ENCODE measurements around the gene CACNA1I. TPM values are rescaled to one million over a fixed set of nuclear protein-coding genes. Genes with fewer than 3 reads are reported as not detected.

CACNA1I gene
- total RNA-seq, 4 donors from 2014 or later, result under 0.01 to 0.39 (median 0.33) TPM; not detected in 1

DNA sequence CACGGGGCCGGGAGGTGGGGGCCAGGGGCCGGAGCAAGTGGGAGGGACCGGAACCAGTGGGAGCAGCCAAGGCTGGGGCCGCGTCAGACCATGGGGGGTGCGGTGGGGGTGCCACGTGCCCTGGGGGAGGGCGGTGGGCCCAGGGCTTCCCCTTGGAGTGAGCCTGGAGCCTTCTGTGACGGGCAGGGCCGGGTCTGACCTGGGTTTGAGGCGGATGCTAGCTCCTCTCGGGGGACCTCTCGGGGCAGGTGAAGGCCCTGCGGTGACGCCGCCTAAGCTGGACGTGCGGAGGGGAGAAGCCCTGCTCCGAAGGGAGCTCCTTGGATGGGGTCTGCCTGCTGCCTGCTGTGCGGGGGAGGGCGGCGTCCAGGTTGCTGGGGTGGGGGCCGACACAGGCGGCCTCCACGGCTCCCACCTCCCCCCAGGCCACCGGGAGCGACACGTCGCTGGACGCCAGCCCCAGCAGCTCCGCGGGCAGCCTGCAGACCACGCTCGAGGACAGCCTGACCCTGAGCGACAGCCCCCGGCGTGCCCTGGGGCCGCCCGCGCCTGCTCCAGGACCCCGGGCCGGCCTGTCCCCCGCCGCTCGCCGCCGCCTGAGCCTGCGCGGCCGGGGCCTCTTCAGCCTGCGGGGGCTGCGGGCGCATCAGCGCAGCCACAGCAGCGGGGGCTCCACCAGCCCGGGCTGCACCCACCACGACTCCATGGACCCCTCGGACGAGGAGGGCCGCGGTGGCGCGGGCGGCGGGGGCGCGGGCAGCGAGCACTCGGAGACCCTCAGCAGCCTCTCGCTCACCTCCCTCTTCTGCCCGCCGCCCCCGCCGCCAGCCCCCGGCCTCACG lies 115.0 kb downstream of the CACNA1I start:
- no peak for DNase-seq (ENCODE audit: extremely low spot score)
- H3K36me3 ChIP-seq, result no peaks in the 10 kb centered on the region
- H3K27me3 ChIP-seq, result peaks cover 0 to 95% (median 17%) of the 10 kb centered on the region in 4 donors
- WGBS, result 37% methylated on average over 9 of the region's 77 CpGs
- H3K27ac ChIP-seq (replicated peaks in 1 of 4), result no peak overlapping the region
- peak overlapping the region in 2 of 4 donors; percentile 1 to 7 for H3K4me3 ChIP-seq
- TF ChIP-seq POLR2AphosphoS5 (IDR thresholded peaks at IDR 0.05), result no peak
- TF ChIP-seq, protein P1, sequence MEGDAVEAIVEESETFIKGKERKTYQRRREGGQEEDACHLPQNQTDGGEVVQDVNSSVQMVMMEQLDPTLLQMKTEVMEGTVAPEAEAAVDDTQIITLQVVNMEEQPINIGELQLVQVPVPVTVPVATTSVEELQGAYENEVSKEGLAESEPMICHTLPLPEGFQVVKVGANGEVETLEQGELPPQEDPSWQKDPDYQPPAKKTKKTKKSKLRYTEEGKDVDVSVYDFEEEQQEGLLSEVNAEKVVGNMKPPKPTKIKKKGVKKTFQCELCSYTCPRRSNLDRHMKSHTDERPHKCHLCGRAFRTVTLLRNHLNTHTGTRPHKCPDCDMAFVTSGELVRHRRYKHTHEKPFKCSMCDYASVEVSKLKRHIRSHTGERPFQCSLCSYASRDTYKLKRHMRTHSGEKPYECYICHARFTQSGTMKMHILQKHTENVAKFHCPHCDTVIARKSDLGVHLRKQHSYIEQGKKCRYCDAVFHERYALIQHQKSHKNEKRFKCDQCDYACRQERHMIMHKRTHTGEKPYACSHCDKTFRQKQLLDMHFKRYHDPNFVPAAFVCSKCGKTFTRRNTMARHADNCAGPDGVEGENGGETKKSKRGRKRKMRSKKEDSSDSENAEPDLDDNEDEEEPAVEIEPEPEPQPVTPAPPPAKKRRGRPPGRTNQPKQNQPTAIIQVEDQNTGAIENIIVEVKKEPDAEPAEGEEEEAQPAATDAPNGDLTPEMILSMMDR (IDR thresholded peaks at IDR 0.05), result no peak
- no peak for TF ChIP-seq POLR2A (IDR thresholded peaks at IDR 0.05; ENCODE audit: low read depth)
- no peak for TF ChIP-seq EP300 (IDR thresholded peaks at IDR 0.05)
- peaks cover 0 to 13% (median 10%) of the 10 kb centered on the region in 4 donors for H3K4me1 ChIP-seq
- intact Hi-C loops (cut with DNase I), result no loop called here
- H3K9me3 ChIP-seq, result no peaks in the 10 kb centered on the region

DNA sequence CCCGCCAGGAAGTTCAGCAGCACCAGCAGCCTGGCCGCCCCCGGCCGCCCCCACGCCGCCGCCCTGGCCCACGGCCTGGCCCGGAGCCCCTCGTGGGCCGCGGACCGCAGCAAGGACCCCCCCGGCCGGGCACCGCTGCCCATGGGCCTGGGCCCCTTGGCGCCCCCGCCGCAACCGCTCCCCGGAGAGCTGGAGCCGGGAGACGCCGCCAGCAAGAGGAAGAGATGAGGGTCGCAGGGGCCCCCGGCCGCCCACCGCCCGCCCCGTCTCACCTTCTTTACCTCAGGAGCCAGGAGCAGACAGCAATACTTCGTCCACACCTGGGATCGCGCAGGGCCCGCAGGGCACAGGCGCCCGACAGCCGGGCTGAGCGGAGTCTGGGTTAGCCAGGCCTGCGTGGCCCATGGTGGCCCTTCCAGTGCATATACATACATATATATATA lies 115.6 kb downstream of the CACNA1I start:
- TF ChIP-seq POLR2A (IDR thresholded peaks at IDR 0.05; ENCODE audit: low read depth) (no peak), EP300 (IDR thresholded peaks at IDR 0.05) (no peak), POLR2AphosphoS5 (IDR thresholded peaks at IDR 0.05) (no peak)
- TF ChIP-seq, protein P1 (IDR thresholded peaks at IDR 0.05), result no peak

DNA sequence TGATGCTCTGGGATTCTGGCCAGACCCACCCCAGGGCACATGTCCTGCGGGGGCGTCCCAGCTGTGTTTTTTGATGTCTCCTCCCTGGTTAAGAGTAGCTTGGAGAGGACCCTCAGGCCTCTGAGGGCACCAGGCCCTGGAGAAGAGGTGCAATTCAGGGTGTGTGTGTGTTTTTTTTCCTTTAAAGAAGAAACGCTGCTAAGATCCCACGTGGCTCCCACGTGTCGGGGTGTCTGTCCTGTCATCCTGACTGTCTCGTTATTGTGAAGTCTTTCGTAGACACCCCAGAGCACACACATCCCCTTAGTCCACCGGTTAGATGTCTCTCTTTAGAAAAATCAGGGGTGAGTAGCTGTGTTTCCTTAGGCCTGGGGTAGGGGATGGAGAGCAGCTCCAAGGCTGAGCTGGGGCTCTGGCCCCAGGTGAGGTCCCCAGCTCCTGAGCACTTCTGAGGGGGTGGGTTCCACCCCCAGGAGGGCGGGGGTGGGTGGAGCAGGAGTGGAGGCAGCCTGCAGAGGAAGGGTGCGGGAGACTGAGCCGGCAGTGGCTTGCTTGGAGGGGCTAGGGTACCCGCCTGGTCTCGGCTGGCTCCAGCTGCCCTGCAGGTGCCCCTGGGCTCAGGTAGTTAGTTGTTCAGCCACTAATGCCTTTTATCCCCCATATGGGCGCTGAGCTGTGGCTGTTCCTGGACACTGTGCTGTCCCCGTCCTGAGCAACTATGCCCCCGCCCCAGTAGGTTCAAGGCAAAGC lies 116.4 kb downstream of the CACNA1I start:
- TF ChIP-seq POLR2A (IDR thresholded peaks at IDR 0.05; ENCODE audit: low read depth) (no peak), EP300 (IDR thresholded peaks at IDR 0.05) (no peak)
- TF ChIP-seq, protein P1 (IDR thresholded peaks at IDR 0.05), result no peak
- WGBS, result 90% methylated on average over 14 of the region's 17 CpGs
- H3K36me3 ChIP-seq, result no peaks in the 10 kb centered on the region
- H3K4me3 ChIP-seq, result no peak overlapping the region
- H3K9me3 ChIP-seq, result no peaks in the 10 kb centered on the region
- H3K27ac ChIP-seq (replicated peaks in 1 of 4), result no peak overlapping the region
- intact Hi-C loops (cut with DNase I), result no loop called here
- peaks cover 0 to 97% (median 24%) of the 10 kb centered on the region in 4 donors for H3K27me3 ChIP-seq
- no peak for DNase-seq (ENCODE audit: extremely low spot score)
- H3K4me1 ChIP-seq, result peaks cover 0 to 19% (median 13%) of the 10 kb centered on the region in 4 donors

More for the DNA sequence above, 115.6 kb downstream of the CACNA1I start:
- no peaks in the 10 kb centered on the region for H3K9me3 ChIP-seq
- H3K36me3 ChIP-seq, result no peaks in the 10 kb centered on the region
- 81% methylated on average over 22 of the region's 39 CpGs for WGBS
- peak overlapping the region in 2 of 4 donors; percentile 1 to 7 for H3K4me3 ChIP-seq
- peaks cover 0 to 97% (median 23%) of the 10 kb centered on the region in 4 donors for H3K27me3 ChIP-seq
- no peak for DNase-seq (ENCODE audit: extremely low spot score)
- H3K27ac ChIP-seq (replicated peaks in 1 of 4), result no peak overlapping the region
- intact Hi-C loops (cut with DNase I), result no loop called here
- peaks cover 0 to 19% (median 12%) of the 10 kb centered on the region in 4 donors for H3K4me1 ChIP-seq

DNA sequence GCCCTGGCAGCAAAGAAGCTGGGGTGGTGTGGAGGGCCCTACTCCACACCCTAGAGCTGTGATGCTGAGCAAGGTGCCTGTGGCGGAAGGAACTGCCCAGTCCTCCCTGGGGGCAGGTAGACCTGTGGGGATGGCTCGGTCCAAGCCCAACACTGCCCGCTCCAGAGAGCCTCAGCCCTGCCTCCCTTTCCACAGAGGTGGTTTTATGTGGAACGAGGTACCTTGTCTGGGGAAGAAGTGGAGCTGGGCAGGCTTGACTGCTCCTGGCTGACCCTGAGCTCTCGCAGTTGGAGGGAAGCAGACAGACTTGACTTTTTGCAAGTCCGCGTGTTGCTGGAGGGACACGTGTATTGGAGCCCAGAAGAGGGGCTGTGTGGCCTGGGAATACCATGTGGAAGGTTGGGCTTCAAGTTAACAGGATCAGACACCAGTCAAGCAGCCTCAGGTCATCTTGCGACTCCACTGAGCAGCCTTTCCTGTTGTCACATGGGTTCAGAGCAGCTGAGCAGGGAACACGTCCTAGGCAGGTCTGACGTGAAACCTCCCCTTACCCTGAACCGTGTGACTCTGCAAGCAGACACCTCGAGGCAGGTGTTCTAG lies 117.7 kb downstream of the CACNA1I start:
- Histone ChIP-seq H3K4me1 (peaks cover 0 to 19% (median 13%) of the 10 kb centered on the region in 4 donors), H3K27ac (replicated peaks in 1 of 4) (no peak overlapping the region), H3K9me3 (no peaks in the 10 kb centered on the region), H3K36me3 (no peaks in the 10 kb centered on the region), H3K4me3 (no peak overlapping the region), H3K27me3 (peaks cover 0 to 100% (median 24%) of the 10 kb centered on the region in 4 donors)
- WGBS, result 96% methylated on average over 11 of the region's 13 CpGs
- intact Hi-C loops (cut with DNase I), result no loop called here
- no peak for DNase-seq (ENCODE audit: extremely low spot score)
- no peak for TF ChIP-seq POLR2AphosphoS5 (IDR thresholded peaks at IDR 0.05)
- TF ChIP-seq, protein P1 (IDR thresholded peaks at IDR 0.05), result no peak
- TF ChIP-seq EP300 (IDR thresholded peaks at IDR 0.05), result no peak
- no peak for TF ChIP-seq POLR2A (IDR thresholded peaks at IDR 0.05; ENCODE audit: low read depth)

All from esophagus muscularis mucosa (tissue), 4 donors.